A673 (cell line): ENCODE measurements around the gene FKBP2.

Experiments used
- CTCF ChIP-seq: fragments of 300-800, 200-600 bp; sonication (generic); conservative IDR thresholded peaks from 2 replicates; pipeline ENCODE4 v1.5.1; 2017; ENCODE audit warnings: low read depth, mild to moderate bottlenecking, antibody characterized with exemption, low read length, moderate library complexity, mixed read lengths
- EZH2 ChIP-seq: fragments of 200-600 bp; sonication (generic); IDR thresholded peaks from 2 replicates; pipeline ENCODE4 v1.6.1; 2017; ENCODE audit warnings: borderline replicate concordance, low read depth, mild to moderate bottlenecking, mixed read lengths, antibody characterized with exemption, low read length; ENCODE audit not compliant: poor library complexity, severe bottlenecking

GRCh38 chr11:64283092-64283491, 42.2 kb downstream of the FKBP2 start:
- TF ChIP-seq CTCF (no peak), EZH2 (no peak)
